Measurements from ENCODE around the gene ATP13A3. TPM values are rescaled to one million over a fixed set of nuclear protein-coding genes. Genes with fewer than 3 reads are reported as not detected.

The ATP13A3 gene
- total RNA-seq, 4 donors from 2014 or later = 106 to 157 (median 128) TPM

GRCh38 chr3:194380326-194380725, 106.5 kb downstream of the ATP13A3 start:
- Histone ChIP-seq H3K4me3 (no peak overlapping the region), H3K9me3 (no peaks in the 10 kb centered on the region), H3K36me3 (no peaks in the 10 kb centered on the region), H3K27me3 (peaks cover 60% of the 10 kb centered on the region), H3K4me1 (no peaks in the 10 kb centered on the region), H3K27ac (no peak overlapping the region)
- ATAC-seq = no peak
- no peak for TF ChIP-seq CTCF (IDR thresholded peaks at IDR 0.05)
- WGBS, 2 donors (ENCODE audit: low coverage in 1 of 2) = 84 to 85% methylated on average over 6 to 7 of the region's 7 CpGs

GRCh38 chr3:194379651-194380050, 107.2 kb downstream of the ATP13A3 start:
- Histone ChIP-seq H3K4me1 (no peaks in the 10 kb centered on the region), H3K27ac (no peak overlapping the region), H3K4me3 (no peak overlapping the region), H3K27me3 (peaks cover 57% of the 10 kb centered on the region), H3K9me3 (no peaks in the 10 kb centered on the region), H3K36me3 (no peaks in the 10 kb centered on the region)
- ATAC-seq = no peak
- TF ChIP-seq EP300 (IDR thresholded peaks at IDR 0.05) = no peak
- no peak for TF ChIP-seq CTCF (IDR thresholded peaks at IDR 0.05)
- TF ChIP-seq POLR2AphosphoS5 (IDR thresholded peaks at IDR 0.05) = no peak
- TF ChIP-seq POLR2A (IDR thresholded peaks at IDR 0.05) = no peak
- 78 to 100% methylated on average over 1 to 9 of the region's 9 CpGs for WGBS, 2 donors (ENCODE audit: low coverage in 1 of 2)

- TF ChIP-seq POLR2AphosphoS5 (IDR thresholded peaks at IDR 0.05) = no peak
- no peak for TF ChIP-seq CTCF (IDR thresholded peaks at IDR 0.05)
- TF ChIP-seq EP300 (IDR thresholded peaks at IDR 0.05) = no peak
- TF ChIP-seq POLR2A (IDR thresholded peaks at IDR 0.05) = no peak
- no peaks in the 10 kb centered on the region for H3K4me1 ChIP-seq
- 70 to 96% methylated on average over 2 to 4 of the region's 6 CpGs for WGBS, 2 donors (ENCODE audit: low coverage in 1 of 2)
- H3K36me3 ChIP-seq = no peaks in the 10 kb centered on the region
- no peak overlapping the region for H3K27ac ChIP-seq
- H3K9me3 ChIP-seq = no peaks in the 10 kb centered on the region
- H3K27me3 ChIP-seq = peaks cover 53% of the 10 kb centered on the region
- no peak overlapping the region for H3K4me3 ChIP-seq
- ATAC-seq = no peak
Measured at GRCh38 chr3:194379231-194379630, 107.6 kb downstream of the ATP13A3 start.

GRCh38 chr3:194377708-194378107, 109.1 kb downstream of the ATP13A3 start:
- ATAC-seq = no peak
- H3K27ac ChIP-seq = no peak overlapping the region
- H3K27me3 ChIP-seq = peaks cover 50% of the 10 kb centered on the region
- H3K4me3 ChIP-seq = no peak overlapping the region
- H3K9me3 ChIP-seq = no peaks in the 10 kb centered on the region
- H3K4me1 ChIP-seq = no peaks in the 10 kb centered on the region
- no peaks in the 10 kb centered on the region for H3K36me3 ChIP-seq
- TF ChIP-seq CTCF (IDR thresholded peaks at IDR 0.05) (no peak), POLR2A (IDR thresholded peaks at IDR 0.05) (no peak), EP300 (IDR thresholded peaks at IDR 0.05) (no peak), POLR2AphosphoS5 (IDR thresholded peaks at IDR 0.05) (no peak)
- 71 to 100% methylated on average over 1 of the region's 1 CpG for WGBS, 2 donors (ENCODE audit: low coverage in 1 of 2)

- Histone ChIP-seq H3K27ac (no peak overlapping the region), H3K4me3 (no peak overlapping the region), H3K9me3 (no peaks in the 10 kb centered on the region), H3K4me1 (no peaks in the 10 kb centered on the region), H3K36me3 (no peaks in the 10 kb centered on the region), H3K27me3 (peaks cover 45% of the 10 kb centered on the region)
- no peak for ATAC-seq
- TF ChIP-seq POLR2AphosphoS5 (IDR thresholded peaks at IDR 0.05) (no peak), CTCF (IDR thresholded peaks at IDR 0.05) (no peak), POLR2A (IDR thresholded peaks at IDR 0.05) (no peak), EP300 (IDR thresholded peaks at IDR 0.05) (no peak)
- WGBS, 2 donors (ENCODE audit: low coverage in 1 of 2) = 72 to 81% methylated on average over 9 to 10 of the region's 10 CpGs
Measured at GRCh38 chr3:194376241-194376560, 110.6 kb downstream of the ATP13A3 start.

All from gastroesophageal sphincter (tissue), 4 donors.